VCaP (cell line): Measurements from ENCODE around the gene ECPAS.
A peak's percentile ranks its signal among the peaks of the same experiment; 100 is the strongest.
"Not testable (repeated sequence)": the region's sequence is repeated elsewhere in the genome, so short reads cannot be mapped to it uniquely, and the experiment has no call there.

Experiments used
- H3K27ac ChIP-seq: fragments of 450-650 bp; 2 replicates; pipeline ENCODE4 v1.5.1; 2017
- CTCF ChIP-seq: fragments of 450-650 bp; conservative IDR thresholded peaks from 2 replicates; pipeline ENCODE4 v1.5.1; 2017; ENCODE audit warnings: mild to moderate bottlenecking, moderate library complexity

Gene ECPAS

GRCh38 chr9:111405701-111406100, 78.5 kb downstream of the ECPAS start:
- H3K27ac ChIP-seq = no peak overlapping the region
- no peak for TF ChIP-seq CTCF

- H3K27ac ChIP-seq = not testable (repeated sequence)
These were observed 82.7 kb downstream of the ECPAS start for GRCh38 chr9:111401486-111401885.

- no peak overlapping the region for H3K27ac ChIP-seq
These were observed 83.7 kb downstream of the ECPAS start for GRCh38 chr9:111400564-111400898.

GRCh38 chr9:111399772-111400563, 84.2 kb downstream of the ECPAS start:
- H3K27ac ChIP-seq = no peak overlapping the region
- TF ChIP-seq CTCF = peak; percentile 96

More at GRCh38 chr9:111400564-111400898, 83.7 kb downstream of the ECPAS start:
- TF ChIP-seq CTCF = no peak

- no peak overlapping the region for H3K27ac ChIP-seq
- no peak for TF ChIP-seq CTCF
These were observed 84.9 kb downstream of the ECPAS start for GRCh38 chr9:111399211-111399739.

- no peak for TF ChIP-seq CTCF
- no peak overlapping the region for H3K27ac ChIP-seq
These were observed 90.2 kb downstream of the ECPAS start for GRCh38 chr9:111393971-111394370.

GRCh38 chr9:111389406-111389805, 94.8 kb downstream of the ECPAS start:
- H3K27ac ChIP-seq = no peak overlapping the region
- TF ChIP-seq CTCF = no peak

- H3K27ac ChIP-seq = no peak overlapping the region
- no peak for TF ChIP-seq CTCF
These were observed 97.8 kb downstream of the ECPAS start for GRCh38 chr9:111386386-111386785.
